GM20431 (cell line): Measurements from ENCODE around the gene ADD2.

Experiments used
- in situ Hi-C: fragments of 300-500 bp; cut with MseI, MboI; formaldehyde crosslinking; loops from one replicate; pipeline ENCODE4 v1.15.0; 2020; ENCODE audit warnings: low sequenced_read_pairs; ENCODE audit not compliant: unreplicated experiment

ADD2 gene

DNA sequence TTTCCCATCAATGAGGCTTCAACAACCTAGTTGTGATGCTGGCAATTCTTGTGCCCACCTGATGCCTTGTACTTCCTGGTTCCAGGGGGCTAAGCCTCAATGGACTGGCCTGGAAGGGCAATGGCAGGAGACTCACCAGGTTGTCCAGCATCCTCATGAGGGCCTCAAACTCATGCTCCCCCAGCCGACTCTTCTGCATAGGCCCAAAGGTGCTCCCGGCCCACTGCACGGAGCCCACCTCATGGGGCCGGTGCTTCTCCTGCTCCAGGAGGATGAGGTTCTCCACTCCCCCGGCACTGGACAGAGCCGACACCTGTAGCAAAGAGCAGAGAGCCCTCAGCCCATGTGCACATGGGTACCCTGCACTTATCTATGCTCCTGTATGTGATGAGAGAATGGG is 84.5 kb downstream of the ADD2 start:
- in situ Hi-C loops, result no loop called here

DNA sequence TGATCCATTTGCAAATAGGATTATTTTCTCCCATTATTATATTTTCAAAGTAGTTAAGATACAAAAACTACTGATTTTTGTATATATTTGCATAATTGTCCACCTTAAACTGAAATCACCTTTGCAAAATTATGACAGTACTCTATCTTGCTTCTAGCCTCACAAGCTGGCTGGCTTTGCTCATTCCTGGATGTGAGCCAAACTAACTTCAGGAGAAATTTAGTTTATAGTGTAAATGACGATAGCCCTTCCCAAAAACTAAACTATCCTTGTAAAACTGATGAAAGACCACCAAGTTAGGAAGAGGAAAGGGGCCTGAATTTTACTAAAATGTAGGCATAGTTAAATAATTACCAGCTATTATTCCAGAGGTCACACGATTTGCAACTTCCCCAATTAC is 87.3 kb downstream of the ADD2 start:
- in situ Hi-C loops, result no loop called here

DNA sequence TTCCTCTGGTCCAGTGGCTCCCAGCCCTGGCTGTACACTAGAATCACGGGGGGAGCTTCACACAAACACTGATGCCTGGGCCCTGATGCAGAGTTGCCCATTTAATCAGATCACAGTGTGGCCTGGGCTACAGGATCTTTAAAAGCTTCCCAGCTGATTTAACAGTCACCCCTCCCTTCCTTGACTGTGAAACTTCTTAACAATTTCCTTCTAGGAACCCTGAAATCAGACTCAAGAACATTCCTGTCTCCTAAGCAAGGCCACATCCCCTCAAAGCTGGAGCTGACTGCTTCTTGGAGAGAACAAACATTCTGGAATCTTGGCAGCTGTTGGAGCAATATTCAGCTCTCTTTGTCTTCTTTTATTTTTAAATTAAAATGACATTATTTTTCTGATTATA is 88.7 kb downstream of the ADD2 start:
- in situ Hi-C loops, result no loop called here

DNA sequence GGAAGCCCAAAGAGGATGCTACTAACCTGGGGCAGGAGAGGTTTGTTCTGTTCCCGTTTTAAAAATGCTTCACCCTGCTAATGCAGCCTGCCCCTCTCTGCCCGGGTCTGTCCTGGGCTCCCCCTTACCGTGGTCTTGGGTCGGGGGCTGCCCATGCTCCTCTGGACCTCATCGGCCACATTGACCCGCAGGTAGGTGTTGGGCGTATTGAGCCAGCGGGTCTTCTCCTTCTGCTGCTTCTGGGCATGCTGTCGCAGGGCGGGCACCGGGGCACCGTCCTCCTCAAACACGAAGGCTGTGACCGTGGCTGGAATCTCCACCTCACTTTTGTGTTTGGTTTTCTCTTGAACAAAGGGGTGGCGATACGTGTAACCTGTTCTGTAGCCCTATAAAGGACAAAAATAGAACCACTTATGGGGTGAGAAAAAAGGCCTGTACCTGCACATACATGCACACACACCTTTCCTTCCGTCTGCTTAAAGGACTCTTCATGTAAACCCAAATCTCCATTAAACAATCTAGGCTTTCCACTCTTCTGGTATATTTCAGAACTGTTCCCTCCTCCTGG is 89.3 kb downstream of the ADD2 start:
- in situ Hi-C loops, result no loop called here

DNA sequence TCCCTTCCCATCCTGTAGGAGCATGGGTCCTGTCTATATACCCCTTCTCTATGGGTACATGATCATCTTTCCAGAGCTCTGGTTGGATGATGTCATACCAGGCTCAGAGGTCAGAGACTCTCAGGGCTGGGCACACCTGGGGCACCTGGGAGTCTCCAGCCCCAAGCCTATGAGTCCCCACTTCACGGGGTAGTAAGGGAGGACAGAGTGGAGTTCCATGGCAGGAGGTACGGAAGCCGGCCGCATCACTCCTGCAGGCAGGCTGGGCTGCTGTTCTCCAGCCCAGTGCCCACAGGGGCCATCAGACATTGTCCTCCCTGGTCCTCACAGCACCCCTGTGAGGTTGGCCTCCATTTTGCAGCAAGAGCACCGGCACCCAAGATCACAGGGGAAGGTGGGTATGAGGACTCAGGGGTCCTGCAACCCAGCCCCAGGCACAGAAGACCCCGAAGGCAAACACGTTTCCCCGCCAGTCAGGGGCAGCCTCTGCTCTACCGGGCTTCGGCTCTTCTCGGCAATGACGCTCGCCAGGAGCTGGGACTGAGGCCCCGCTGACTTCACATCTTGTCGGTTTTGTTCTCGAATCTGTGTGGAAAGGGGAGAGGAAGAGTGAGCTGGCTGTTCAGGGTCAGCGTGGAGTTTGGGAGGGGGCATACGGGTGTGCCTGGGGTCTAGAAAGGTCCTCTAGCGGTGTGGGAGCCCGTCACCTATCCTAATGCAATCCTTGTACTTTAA is 91.5 kb downstream of the ADD2 start:
- in situ Hi-C loops, result no loop called here

DNA sequence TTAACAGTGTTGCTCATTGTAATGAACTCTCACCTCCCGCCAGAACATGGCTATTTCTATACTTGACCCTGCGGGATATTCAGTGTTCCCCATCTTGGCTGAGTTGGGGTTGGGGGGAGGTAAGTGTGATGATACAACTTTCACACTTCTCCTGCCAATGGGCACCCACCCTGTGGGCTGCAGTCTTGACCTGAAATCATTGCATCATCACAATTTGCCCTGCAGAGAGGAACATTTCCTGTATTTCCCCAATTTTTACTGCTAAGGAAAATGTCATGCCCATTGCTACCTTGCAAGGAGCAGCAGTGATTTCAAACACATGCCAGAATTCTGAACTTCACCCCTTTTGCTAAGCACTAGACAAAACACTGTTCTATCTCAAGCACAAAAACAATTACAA is 92.1 kb downstream of the ADD2 start:
- in situ Hi-C loops, result no loop called here

DNA sequence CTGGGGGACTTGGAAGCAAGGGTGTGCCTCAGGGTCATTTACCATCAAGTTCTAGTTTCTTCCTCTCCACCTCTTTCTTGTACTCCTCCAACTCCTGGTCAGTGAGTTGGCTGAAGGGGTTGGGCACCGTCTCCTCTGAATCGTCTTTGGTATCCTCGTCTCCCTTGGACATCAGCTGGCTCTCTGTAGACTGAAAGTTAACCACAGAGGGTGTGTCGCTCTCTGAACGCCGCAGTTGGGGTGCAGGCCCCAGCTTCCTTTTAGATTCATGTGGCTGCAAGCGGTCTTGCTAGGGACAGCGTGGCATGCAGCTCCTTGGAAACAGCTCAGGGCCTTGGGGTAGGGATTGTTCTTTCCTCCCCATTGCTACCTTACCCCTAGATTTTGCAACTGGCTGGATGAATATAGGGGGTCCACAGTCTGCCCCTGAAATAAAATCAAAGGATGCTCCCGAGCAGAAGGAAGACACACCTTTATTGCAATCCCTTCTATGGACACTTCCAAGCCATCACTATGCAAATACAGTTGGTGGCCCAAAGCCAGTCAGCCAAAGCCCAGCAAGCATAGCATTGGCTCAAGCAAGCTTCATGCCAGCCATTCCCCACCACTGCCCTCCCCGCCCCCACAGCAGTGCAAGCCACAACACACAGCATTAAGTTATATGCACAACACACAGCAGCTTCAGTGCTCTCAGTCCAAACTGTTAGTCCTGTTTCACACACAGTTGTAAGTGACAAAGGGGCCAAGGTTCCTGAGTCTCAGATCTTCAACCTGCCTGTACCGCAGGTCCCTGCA is 93.2 kb downstream of the ADD2 start:
- in situ Hi-C loops, result no loop called here

DNA sequence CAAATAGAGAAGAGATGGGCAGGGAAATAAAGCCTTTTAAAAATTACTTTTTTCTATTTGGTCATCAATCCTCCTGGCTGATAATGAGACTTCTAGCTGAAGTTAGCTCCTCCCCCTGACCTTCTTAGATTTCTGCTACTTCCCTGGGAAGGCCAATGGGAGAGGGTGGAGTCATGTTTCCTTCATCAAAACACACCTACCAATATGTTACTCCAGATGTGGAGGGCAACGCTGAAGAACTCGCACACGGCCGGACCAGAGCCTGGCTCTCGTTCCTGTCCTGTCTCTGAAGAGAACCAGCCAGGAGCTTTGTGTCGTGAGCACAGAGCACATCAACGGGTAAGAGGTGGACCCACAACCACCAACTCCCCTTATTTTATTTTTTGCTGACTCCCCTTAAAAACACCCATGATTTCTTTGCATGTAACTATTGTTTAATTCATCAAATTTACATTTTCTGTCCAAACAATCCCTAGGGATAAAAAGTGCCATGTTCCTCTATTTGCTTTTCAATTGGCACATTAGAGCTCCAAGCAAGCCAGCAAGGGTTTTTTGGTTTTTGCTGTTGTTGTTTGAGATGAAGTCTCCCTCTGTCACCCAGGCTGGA is 94.9 kb downstream of the ADD2 start:
- in situ Hi-C loops, result no loop called here

DNA sequence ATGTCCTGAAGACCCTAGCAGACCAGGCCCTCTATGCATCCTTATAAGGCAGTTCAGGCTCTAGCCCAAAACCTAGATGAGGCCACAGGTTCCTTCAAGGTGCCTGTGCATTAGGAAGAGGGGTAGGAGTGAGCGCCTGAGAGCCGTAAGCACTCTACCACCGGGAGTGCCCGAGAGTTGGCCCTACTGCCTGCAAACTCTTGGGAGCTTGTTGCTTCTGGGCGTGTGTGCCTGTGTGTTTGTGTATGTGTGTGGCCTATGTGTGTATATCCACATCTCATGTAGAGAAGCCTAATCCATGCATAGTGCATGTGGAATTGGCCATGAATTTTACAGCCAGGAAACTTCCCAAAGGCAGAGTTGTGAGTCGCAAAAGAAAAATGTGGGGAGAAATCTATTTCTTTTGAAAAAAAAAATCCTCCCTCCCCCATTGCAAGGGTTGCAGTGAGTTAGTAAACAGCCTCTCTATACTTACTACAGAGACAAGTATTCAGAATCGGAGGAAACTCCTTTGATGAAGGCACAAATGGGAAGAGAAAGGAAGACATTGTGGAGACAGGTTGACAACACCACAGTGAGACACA is 96.8 kb downstream of the ADD2 start:
- in situ Hi-C loops, result no loop called here

DNA sequence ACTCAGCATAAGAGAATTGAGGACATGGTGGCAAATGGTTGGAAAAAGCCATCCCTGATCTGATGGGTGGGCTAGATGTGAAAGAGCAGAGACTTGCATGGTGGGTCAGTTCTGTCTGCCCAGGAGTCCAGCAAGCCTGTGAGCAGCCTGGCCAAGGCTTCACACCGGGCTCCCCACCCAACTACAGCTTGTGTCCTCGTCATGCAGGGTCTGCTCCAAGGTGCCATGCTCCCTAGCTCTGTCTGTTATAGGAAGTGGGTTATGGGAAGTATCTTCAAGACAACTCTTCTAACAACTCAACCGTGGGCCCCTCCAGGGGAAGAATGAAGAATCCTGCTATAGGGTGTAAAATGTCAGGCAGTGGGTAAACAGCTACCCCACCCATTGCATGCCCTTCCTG is 97.4 kb downstream of the ADD2 start:
- in situ Hi-C loops, result no loop called here

DNA sequence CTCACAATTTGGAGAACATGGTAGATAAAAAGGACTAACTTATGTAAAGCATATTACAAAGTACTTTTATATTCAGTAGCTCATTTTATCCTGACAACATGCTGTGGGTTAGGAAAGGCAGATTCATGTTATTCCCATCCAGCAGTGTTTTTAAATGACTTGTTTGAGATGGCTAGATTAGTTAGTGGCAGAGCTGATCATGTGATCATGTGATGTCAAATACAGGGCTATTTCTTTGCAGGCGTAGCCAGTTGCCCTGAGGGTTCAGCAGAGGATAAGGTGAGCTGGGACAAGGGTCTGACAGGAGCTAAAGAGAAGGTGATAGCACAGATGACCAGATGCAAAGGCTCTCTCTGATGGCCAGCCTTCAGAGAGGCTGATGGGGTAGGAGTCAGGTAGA is 97.8 kb downstream of the ADD2 start:
- in situ Hi-C loops, result no loop called here

DNA sequence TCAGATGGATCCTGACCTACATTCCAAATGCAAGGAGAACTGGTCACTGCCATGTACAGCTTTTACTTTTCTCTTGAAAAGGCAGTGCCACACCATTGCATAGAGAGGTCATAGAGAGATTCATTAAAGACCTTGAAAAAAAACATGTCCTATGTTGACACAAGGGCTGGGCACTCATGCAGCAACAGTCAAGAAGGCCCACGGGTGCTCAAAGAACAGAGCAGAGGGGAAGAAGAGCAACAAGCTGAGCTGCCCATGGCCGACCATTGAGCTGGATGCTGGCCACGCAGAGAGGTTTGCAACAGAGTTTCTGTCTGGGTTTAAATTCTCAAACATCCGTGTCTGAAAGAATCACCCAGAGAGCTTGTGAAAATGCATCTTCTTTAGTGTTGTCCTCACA is 99.1 kb downstream of the ADD2 start:
- in situ Hi-C loops, result no loop called here

DNA sequence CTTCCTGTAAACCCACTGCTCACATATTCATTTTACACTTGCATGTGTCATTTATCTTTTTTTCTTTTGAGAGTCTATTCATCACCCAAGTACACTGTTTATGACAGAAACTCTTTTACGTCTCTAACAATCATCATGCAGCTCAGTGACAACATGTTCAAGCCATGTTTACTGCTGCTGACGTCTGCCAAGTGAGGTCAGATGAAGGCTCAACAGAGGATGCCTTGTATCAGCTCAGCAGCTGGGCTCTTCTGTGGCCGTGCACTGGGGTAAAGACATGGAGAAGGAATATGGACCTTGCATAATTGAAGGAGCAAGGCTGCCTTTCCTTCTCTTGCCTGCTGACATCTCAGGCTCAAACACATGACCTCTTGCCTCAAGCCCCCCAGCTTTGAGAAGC is 99.6 kb downstream of the ADD2 start:
- in situ Hi-C loops, result no loop called here

DNA sequence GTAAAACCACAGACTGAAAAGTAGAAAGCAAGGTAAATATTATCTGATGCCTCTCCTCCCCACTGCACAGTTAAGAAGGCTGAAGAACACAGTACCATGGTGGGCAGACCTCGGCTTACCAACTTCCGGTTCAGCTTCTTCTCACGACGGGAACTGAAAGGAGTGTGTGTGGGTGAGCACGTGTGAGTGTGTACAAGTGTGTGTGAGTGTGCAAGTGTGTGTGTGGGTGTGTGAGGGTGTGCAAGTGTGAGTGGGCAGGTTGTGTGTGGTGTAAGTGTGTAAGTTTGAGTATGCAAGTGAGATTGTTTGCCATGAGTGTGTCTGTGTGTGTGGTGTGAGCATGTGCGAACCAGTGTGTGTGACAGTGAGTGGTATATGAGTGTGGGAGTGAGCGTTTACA is 103.5 kb downstream of the ADD2 start:
- in situ Hi-C loops, result no loop called here

DNA sequence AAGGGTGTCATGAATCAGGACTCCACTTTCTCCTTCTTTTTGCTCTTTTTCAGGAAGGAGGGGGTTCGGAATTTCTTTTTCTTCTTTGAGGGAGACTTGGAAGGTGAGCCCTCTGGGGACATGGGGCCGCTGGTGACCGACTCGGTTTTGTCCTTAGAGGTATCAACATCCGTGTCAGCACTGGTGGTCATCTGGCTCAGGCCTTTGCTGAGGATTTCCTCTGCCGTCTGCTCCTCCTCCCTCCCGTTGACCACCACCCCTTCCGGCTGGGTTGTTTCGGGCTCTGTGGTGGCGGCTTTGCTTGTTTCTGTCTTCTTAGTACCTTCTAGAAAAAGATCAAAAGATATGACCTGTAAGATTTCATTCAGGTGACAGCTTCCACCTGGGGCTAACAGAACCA is 104.6 kb downstream of the ADD2 start:
- in situ Hi-C loops, result no loop called here

DNA sequence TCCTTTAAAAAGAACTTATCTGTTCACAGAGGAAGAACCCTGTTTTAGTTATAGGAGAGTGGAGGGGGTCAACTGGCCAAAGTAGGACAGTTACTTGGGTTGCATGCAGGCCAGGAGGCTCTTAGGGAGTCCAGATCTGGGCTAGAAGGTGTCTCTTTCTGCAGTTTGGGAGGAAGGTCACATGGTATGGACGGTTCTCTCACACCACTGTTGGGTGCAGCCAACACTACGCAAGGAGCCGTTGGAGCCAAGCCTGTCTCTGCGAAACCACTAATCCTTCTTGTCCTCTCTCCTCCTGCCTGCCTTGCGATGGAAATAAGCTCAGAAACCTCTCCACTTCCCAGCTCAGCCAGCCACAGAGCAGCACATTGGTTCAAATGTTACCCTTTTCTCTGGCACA is 108.4 kb downstream of the ADD2 start:
- in situ Hi-C loops, result no loop called here

DNA sequence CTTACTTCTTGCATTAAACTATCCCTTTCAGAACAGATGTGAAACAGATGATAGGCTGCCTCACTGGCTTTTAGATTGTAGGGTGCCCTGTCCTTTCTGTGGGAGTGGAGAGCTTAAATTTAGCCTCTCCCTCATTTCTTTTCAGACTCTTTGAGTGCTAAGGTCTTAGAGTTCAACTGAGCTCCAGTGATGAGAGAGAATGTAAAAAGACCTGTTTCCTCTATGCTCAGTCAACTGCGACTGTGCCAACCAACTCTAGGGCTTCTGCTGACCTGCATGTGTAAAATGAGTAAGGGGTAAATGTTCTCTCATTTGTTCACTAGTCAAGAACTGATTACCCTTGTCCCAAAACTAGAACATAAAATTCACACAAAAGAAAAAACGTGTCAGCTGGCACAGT is 109.5 kb downstream of the ADD2 start:
- in situ Hi-C loops, result no loop called here

DNA sequence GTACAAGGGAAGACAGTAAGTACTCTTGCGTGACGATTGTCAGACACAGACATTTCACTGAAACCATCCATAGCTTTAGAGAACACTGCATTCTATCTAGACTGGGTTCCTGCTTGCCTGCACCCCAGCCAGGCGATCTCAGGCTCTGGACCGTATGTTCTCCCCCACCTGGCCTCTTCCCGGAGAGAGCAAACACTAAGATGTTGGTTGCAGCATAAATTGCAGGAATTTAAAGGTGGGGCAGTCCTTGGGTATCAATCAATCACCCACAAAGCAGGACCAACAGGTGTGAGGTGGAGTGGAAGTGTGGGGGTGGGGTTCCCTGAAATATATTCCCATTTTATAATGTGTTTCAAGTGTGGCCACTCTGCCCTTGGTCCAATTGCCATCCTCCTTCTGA is 110.8 kb downstream of the ADD2 start:
- in situ Hi-C loops, result no loop called here

DNA sequence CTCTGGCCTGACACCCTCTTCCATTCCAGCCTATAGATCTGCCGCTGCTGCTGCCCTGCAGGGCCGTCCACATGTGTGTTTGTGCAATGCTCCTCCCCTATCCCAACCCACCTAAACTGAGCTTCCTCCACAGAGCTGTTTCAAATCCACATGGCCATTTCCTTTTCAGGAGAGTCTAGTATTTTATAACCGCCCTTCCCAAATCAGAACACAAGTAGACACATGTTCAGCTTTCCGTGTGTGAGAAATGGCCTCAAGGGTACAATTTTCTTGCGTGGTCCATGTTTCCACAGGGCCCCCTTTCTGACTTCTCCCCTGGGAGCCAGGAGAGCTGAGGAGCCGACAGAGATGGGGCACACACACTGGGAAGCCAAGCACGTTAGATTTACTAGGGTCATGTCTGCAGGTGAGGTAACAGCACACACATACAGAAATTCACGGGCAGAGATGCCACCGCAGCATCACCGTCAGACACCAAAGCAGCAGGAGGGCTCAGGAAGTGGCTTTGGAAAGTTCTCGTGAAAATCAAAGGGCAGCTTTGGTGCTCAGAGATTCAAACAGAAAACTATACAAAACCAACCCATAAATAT is 111.5 kb downstream of the ADD2 start:
- in situ Hi-C loops, result no loop called here

DNA sequence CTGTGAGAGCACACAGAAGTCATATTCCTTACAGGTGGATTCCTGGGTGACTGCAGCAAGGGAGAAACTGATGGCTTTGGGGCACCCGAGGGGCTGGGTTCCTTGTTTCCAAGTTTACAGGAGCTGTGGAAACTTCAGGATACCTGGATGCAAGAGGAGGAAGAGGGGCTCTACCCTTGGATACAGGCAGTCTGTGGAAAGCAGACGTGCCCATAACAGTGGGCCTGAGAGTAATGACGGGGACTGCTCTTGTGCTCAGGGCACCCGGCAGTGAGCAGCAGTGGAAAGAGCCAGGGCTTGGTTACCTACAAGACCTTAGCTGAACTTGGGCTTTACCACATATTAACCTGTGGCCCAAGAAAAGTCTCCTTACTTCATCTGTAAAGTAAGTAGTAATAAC is 112.2 kb downstream of the ADD2 start:
- in situ Hi-C loops, result no loop called here
